HL-60 (cell line): Measurements from ENCODE around the gene NAV2.
"Not testable (repeated sequence)": the region's sequence is repeated elsewhere in the genome, so short reads cannot be mapped to it uniquely, and the experiment has no call there.

Experiments
- DNase-seq, 2 experiments: peaks; one replicate each; pipeline ENCODE4 v3.0.0-alpha.2; 2010 to 2020; ENCODE audit warnings: low read depth in 1 of 2, low spot score in 1 of 2
- H3K27ac ChIP-seq: fragments of 250-450 bp; sonication (Bioruptor Pico); replicated peaks from 2 replicates; pipeline ENCODE4 v1.5.1; 2020; ENCODE audit warnings: mild to moderate bottlenecking, moderate library complexity
- H3K27me3 ChIP-seq: fragments of 250-450 bp; sonication (Bioruptor Pico); 2 replicates; pipeline ENCODE4 v1.5.1; 2021; ENCODE audit warnings: mild to moderate bottlenecking, moderate library complexity; ENCODE audit not compliant: insufficient read depth, poor library complexity, severe bottlenecking
- H3K4me3 ChIP-seq: replicated peaks from 2 replicates; pipeline ENCODE4 v1.5.1; 2011; ENCODE audit warnings: mild to moderate bottlenecking, control low read depth, low read length; ENCODE audit not compliant: insufficient read depth
- CTCF ChIP-seq: IDR thresholded peaks from one replicate; pipeline ENCODE4 v1.5.1; 2011; ENCODE audit warnings: low read length, control low read depth, inconsistent platforms; ENCODE audit not compliant: insufficient read depth
- GABPA ChIP-seq: IDR thresholded peaks from 2 replicates; pipeline ENCODE4 v1.6.1; 2012; ENCODE audit warnings: low read depth
- POLR2AphosphoS5 ChIP-seq: IDR thresholded peaks from 2 replicates; pipeline ENCODE4 v1.6.1; 2012; ENCODE audit warnings: low read depth
- REST ChIP-seq: IDR thresholded peaks from 2 replicates; pipeline ENCODE4 v1.6.1; 2012; ENCODE audit warnings: low read depth; ENCODE audit not compliant: insufficient replicate concordance
- SPI1 ChIP-seq: IDR thresholded peaks from 2 replicates; pipeline ENCODE4 v1.6.1; 2012; ENCODE audit warnings: low read depth, mild to moderate bottlenecking, borderline replicate concordance

The NAV2 gene

GRCh38 chr11:20005747-20006146 lies 293.1 kb downstream of the NAV2 start:
- no peak for DNase-seq
- TF ChIP-seq POLR2AphosphoS5: no peak
- no peak for TF ChIP-seq SPI1
- TF ChIP-seq REST: no peak
- TF ChIP-seq CTCF: no peak
- no peak for TF ChIP-seq GABPA
- Histone ChIP-seq H3K27ac (no peak overlapping the region), H3K4me3 (no peak overlapping the region), H3K27me3 (no peaks in the 10 kb centered on the region)

- not testable (repeated sequence) for H3K27me3 ChIP-seq, DNase-seq, H3K27ac ChIP-seq, H3K4me3 ChIP-seq
Measured at GRCh38 chr11:20006618-20007017, 294.0 kb downstream of the NAV2 start.

GRCh38 chr11:20007386-20007785 lies 294.7 kb downstream of the NAV2 start:
- no peak for TF ChIP-seq REST
- H3K27ac ChIP-seq: no peak overlapping the region
- no peaks in the 10 kb centered on the region for H3K27me3 ChIP-seq
- no peak for DNase-seq
- no peak overlapping the region for H3K4me3 ChIP-seq

- no peak for TF ChIP-seq GABPA
- no peak for TF ChIP-seq REST
- TF ChIP-seq POLR2AphosphoS5: no peak
- no peak for TF ChIP-seq CTCF
- no peak for TF ChIP-seq SPI1
- Histone ChIP-seq H3K27ac (no peak overlapping the region), H3K27me3 (no peaks in the 10 kb centered on the region), H3K4me3 (no peak overlapping the region)
- DNase-seq: no peak
Measured at GRCh38 chr11:20008190-20008870, 295.7 kb downstream of the NAV2 start.
